ENCODE data around the gene DNAH14. TPM values are rescaled to one million over a fixed set of nuclear protein-coding genes. Genes with fewer than 3 reads are reported as not detected.

The DNAH14 gene
- total and polyA plus RNA-seq, 2 donors (not counting 3 experiments of a cell fraction or from before 2014, with no cell fraction given) = 1.5 to 7.1 TPM

DNA sequence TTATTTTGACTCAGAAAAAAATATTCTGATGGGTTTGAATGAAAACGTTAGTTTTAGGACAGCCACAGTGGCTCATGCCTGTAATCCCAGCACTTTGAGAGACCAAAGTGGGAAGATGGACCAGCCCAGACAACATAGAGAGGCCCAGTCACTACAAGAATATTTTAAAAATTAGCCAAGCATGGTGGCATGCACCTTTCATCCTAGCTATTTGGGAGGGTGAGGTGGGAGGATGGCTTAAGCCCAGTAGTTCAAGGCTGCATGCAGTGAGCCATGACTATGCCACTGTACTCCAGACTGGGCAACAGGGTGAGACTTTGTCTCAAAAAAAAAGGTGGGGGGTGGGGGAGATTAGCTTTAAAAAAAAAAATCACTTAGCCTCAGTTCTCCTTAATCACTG, 370.9 kb downstream of the DNAH14 start:
- H3K4me1 ChIP-seq (ENCODE audit: control insufficient read depth, extremely low read depth, insufficient read depth, low read length) = no peaks in the 10 kb centered on the region
- no peaks in the 10 kb centered on the region for H4K20me1 ChIP-seq (replicated peaks; ENCODE audit: control insufficient read depth, extremely low read depth, insufficient read depth, low read length)
- H3K4me2 ChIP-seq (ENCODE audit: insufficient read depth, low read length) = no peak overlapping the region
- dilution Hi-C loops (cut with MboI; ENCODE audit: extremely low pct_ligation_motif_present, low sequenced_read_pairs) (no loop called here), intact Hi-C loops (cut with micrococcal nuclease) (no loop called here)
- DNase-seq (ENCODE audit: low read depth, low spot score) = no peak
- no peak for FAIRE-seq
- H3K27ac ChIP-seq (ENCODE audit: insufficient read depth, low read depth, low read length) = no peak overlapping the region
- no peak overlapping the region for H2AFZ ChIP-seq (ENCODE audit: low read depth, low read length)
- no TSS peak for BruUV-seq (replicated peaks)
- H3K27me3 ChIP-seq (ENCODE audit: control insufficient read depth in 2 of 2, insufficient read depth in 2 of 2, low read length in 2 of 2) = peaks cover 0 to 1% of the 10 kb centered on the region in 2 experiments
- H3K4me3 ChIP-seq (replicated peaks in 1 of 3; ENCODE audit: insufficient read depth in 1 of 3, low read depth in 1 of 3, low read length in 3 of 3) = no peak overlapping the region
- CTCF ChIA-PET = interaction anchor here (1.9 kb wide), 1 partner anchor 9 kb away, joined by 6 read pairs; no protein-coding TSS in a partner anchor
- H3K36me3 ChIP-seq (ENCODE audit: control insufficient read depth in 2 of 2, extremely low read depth in 1 of 2, insufficient read depth in 2 of 2, low read length in 2 of 2) = no peaks in the 10 kb centered on the region
- TF ChIP-seq CTCF (IDR thresholded peaks at IDR 0.05; ENCODE audit: extremely low read depth in 1 of 2, insufficient read depth in 1 of 2, low read depth in 1 of 2, low read length in 2 of 2) = no peak
- TF ChIP-seq POLR2AphosphoS5 (IDR thresholded peaks at IDR 0.05; ENCODE audit: insufficient read depth, low read depth, low read length) = no peak
- TF ChIP-seq, protein P1, sequence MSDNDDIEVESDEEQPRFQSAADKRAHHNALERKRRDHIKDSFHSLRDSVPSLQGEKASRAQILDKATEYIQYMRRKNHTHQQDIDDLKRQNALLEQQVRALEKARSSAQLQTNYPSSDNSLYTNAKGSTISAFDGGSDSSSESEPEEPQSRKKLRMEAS (IDR thresholded peaks at IDR 0.05; ENCODE audit: insufficient read depth, insufficient read length) = no peak
- no peaks in the 10 kb centered on the region for H3K9me1 ChIP-seq (replicated peaks; ENCODE audit: control insufficient read depth, extremely low read depth, insufficient read depth, low read length)
- no peaks in the 10 kb centered on the region for H3K9me3 ChIP-seq (replicated peaks; ENCODE audit: control insufficient read depth, insufficient read depth, low read length)
- POLR2A ChIA-PET = no interaction called here
- H3K79me2 ChIP-seq (ENCODE audit: control insufficient read depth, insufficient read depth, low read length) = no peaks in the 10 kb centered on the region
- no peak overlapping the region for H3K9ac ChIP-seq (replicated peaks; ENCODE audit: extremely low read depth, insufficient read depth, low read length)

GRCh38 chr1:225304996-225305395, 375.5 kb downstream of the DNAH14 start:
- POLR2A ChIA-PET = no interaction called here
- dilution Hi-C loops (cut with MboI; ENCODE audit: extremely low pct_ligation_motif_present, low sequenced_read_pairs) = no loop called here

More at GRCh38 chr1:225304996-225305395, 375.5 kb downstream of the DNAH14 start:
- no peak for FAIRE-seq
- CTCF ChIA-PET = interaction anchor here (1.6 kb wide), 1 partner anchor 14 kb away, joined by 10 read pairs; no protein-coding TSS in a partner anchor
- Histone ChIP-seq H3K4me1 (ENCODE audit: control insufficient read depth, extremely low read depth, insufficient read depth, low read length) (no peaks in the 10 kb centered on the region), H3K4me2 (ENCODE audit: insufficient read depth, low read length) (no peak overlapping the region), H3K9me1 (replicated peaks; ENCODE audit: control insufficient read depth, extremely low read depth, insufficient read depth, low read length) (no peaks in the 10 kb centered on the region), H3K27me3 (ENCODE audit: control insufficient read depth in 2 of 2, insufficient read depth in 2 of 2, low read length in 2 of 2) (peaks cover 0 to 1% of the 10 kb centered on the region in 2 experiments), H3K79me2 (ENCODE audit: control insufficient read depth, insufficient read depth, low read length) (no peaks in the 10 kb centered on the region), H3K27ac (ENCODE audit: insufficient read depth, low read depth, low read length) (no peak overlapping the region), H3K36me3 (ENCODE audit: control insufficient read depth in 2 of 2, extremely low read depth in 1 of 2, insufficient read depth in 2 of 2, low read length in 2 of 2) (no peaks in the 10 kb centered on the region), H3K9ac (replicated peaks; ENCODE audit: extremely low read depth, insufficient read depth, low read length) (no peak overlapping the region), H4K20me1 (replicated peaks; ENCODE audit: control insufficient read depth, extremely low read depth, insufficient read depth, low read length) (no peaks in the 10 kb centered on the region), H2AFZ (ENCODE audit: low read depth, low read length) (no peak overlapping the region), H3K9me3 (replicated peaks; ENCODE audit: control insufficient read depth, insufficient read depth, low read length) (no peaks in the 10 kb centered on the region), H3K4me3 (replicated peaks in 1 of 3; ENCODE audit: insufficient read depth in 1 of 3, low read depth in 1 of 3, low read length in 3 of 3) (no peak overlapping the region)
- no peak for DNase-seq (ENCODE audit: low read depth, low spot score)
- intact Hi-C loops (cut with micrococcal nuclease) = no loop called here
- TF ChIP-seq FOS (IDR thresholded peaks at IDR 0.05; ENCODE audit: borderline replicate concordance, insufficient read depth, low read length) (no peak), CTCF (IDR thresholded peaks at IDR 0.05; ENCODE audit: extremely low read depth in 1 of 2, insufficient read depth in 1 of 2, low read depth in 1 of 2, low read length in 2 of 2) (no peak)
- no TSS peak for BruUV-seq (replicated peaks)

Measured in endothelial cell of umbilical vein (primary cell).